Activated B cell treated with CpG ODN at 0.5 μM for 24 hours (primary cell): ENCODE results near the gene DNAJA3. TPM values are rescaled to one million over a fixed set of nuclear protein-coding genes. Genes with fewer than 3 reads are reported as not detected.

Experiments used
- ATAC-seq: fragments of 200-7000 bp; cut with Tn5 transposase; one replicate; pipeline ENCODE4 v1.10.0; 2021; ENCODE audit warnings: low read depth, mild to moderate bottlenecking, moderate library complexity
- CTCF ChIA-PET: fragments of 350-600 bp; sonication (Branson Sonifier 250); formaldehyde crosslinking; loops from one replicate; lab custom pipeline; 2021; ENCODE audit warnings: antibody characterized with exemption; lab: Charles Lee
- POLR2A ChIA-PET: fragments of 350-600 bp; sonication (Branson Sonifier 250); formaldehyde crosslinking; loops from one replicate; lab custom pipeline; 2021; ENCODE audit warnings: antibody characterized with exemption; lab: Charles Lee
- DNase-seq: peaks from one replicate; pipeline ENCODE4 v3.0.0; 2022
- H3K27ac Mint-ChIP-seq: one replicate; pipeline ENCODE4 v1.8.0; 2020; ENCODE audit warnings: mixed read lengths
- H3K27me3 Mint-ChIP-seq: one replicate; pipeline ENCODE4 v1.8.0; 2021; ENCODE audit warnings: mixed read lengths
- H3K36me3 Mint-ChIP-seq: one replicate; pipeline ENCODE4 v1.8.0; 2021; ENCODE audit warnings: low read depth, mixed read lengths
- H3K4me1 Mint-ChIP-seq: one replicate; pipeline ENCODE4 v1.8.0; 2021; ENCODE audit warnings: mixed read lengths
- H3K4me3 Mint-ChIP-seq: one replicate; pipeline ENCODE4 v1.8.0; 2020; ENCODE audit warnings: mild to moderate bottlenecking, mixed read lengths
- H3K9me3 Mint-ChIP-seq: one replicate; pipeline ENCODE4 v1.8.0; 2020; ENCODE audit warnings: mixed read lengths
- intact Hi-C: fragments of 100-400 bp; cut with micrococcal nuclease; formaldehyde crosslinking; loops from one replicate; pipeline ENCODE4 v1.15.1; 2024
- total RNA-seq: library from RNA; stranded (reverse); gene quantifications from 2 replicates; pipeline ENCODE4 v1.2.3, GENCODE V29; 2022
- TF ChIP-seq, protein P1 (sequence below): fragments of 200-600 bp; IDR thresholded peaks from one replicate; pipeline ENCODE4 v1.8.0; 2022; ENCODE audit warnings: antibody characterized with exemption, mild to moderate bottlenecking

The DNAJA3 gene
- total RNA-seq, 1 donor from 2014 or later, result 62.6 TPM

DNA sequence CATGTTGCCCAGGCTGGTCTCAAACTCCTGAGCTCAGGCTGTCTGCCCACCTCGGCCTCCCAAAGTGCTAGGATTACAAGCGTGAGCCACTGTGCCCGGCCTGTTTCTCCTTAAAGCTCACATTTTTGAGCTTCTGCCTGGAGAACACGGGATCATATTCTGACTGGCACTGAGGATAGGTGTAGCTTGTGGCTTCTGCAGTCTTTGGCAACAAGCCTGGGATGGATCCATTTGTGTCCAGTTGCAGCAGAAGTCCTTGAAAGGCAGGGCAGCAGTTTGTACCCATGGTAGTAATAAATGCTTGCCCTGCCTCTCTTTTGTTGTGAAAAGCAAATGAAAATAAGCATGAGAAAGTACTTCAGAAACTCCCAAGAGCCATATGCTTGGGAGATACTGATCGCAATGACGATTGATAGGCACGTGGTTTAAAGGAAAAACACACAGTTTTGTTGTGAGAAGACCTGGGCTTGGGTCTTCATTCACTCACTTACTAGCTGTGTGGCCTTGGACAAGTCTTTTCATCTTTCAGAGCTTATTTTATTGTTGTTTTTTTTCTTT is 6.2 kb upstream of the DNAJA3 start:
- intact Hi-C loops, result loop anchor here (5.0 kb wide), 3 partner anchors 67 to 538 kb away; partner anchors contain the start of genes NUDT16L1, PAM16 and SEC14L5
- Mint-ChIP-seq H3K4me1 (peaks cover 19% of the 10 kb centered on the region), H3K36me3 (peaks cover 8% of the 10 kb centered on the region), H3K27ac (no peak overlapping the region), H3K27me3 (no peaks in the 10 kb centered on the region), H3K9me3 (no peaks in the 10 kb centered on the region), H3K4me3 (no peak overlapping the region)
- DNase-seq, result no peak
- TF ChIP-seq, protein P1, sequence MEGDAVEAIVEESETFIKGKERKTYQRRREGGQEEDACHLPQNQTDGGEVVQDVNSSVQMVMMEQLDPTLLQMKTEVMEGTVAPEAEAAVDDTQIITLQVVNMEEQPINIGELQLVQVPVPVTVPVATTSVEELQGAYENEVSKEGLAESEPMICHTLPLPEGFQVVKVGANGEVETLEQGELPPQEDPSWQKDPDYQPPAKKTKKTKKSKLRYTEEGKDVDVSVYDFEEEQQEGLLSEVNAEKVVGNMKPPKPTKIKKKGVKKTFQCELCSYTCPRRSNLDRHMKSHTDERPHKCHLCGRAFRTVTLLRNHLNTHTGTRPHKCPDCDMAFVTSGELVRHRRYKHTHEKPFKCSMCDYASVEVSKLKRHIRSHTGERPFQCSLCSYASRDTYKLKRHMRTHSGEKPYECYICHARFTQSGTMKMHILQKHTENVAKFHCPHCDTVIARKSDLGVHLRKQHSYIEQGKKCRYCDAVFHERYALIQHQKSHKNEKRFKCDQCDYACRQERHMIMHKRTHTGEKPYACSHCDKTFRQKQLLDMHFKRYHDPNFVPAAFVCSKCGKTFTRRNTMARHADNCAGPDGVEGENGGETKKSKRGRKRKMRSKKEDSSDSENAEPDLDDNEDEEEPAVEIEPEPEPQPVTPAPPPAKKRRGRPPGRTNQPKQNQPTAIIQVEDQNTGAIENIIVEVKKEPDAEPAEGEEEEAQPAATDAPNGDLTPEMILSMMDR, result no peak
- CTCF ChIA-PET, result interaction anchor here (0.9 to 1.9 kb wide), 2 partner anchors 17 to 165 kb away, joined by 3 to 9 read pairs; no protein-coding TSS in a partner anchor
- no peak for ATAC-seq
- POLR2A ChIA-PET, result no interaction called here

DNA sequence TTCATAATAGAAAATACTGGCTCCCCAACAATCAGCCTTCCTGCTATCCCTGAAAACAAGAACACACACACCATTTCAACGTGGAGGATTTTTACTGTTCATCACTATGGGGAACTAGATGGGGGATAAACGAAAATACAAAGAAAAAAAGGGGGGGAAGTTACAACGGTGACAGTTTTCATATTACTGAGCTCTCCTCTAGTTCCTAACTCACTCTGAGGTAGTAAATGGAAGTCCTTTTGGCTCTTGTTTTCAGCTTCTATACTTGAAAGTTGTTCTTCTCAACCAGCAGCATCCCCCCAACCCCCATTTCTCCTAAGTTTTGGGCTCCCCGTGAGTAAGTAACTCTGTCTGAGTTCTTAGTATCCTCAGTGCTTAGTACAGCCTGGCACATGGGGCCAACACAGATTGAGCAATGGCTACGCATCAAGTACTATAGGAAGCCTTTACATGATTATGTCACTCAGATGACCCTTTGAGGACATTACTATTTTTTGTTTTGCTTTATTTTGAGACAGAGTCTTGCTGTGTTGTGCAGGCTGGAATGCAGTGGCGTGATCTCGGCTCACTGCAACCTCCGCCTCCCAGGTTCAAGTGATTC is 5.1 kb upstream of the DNAJA3 start:
- H3K9me3 Mint-ChIP-seq, result no peaks in the 10 kb centered on the region
- POLR2A ChIA-PET, result interaction anchor here (0.7 kb wide), 1 partner anchor 11 kb away, joined by 5 read pairs; no protein-coding TSS in a partner anchor

DNA sequence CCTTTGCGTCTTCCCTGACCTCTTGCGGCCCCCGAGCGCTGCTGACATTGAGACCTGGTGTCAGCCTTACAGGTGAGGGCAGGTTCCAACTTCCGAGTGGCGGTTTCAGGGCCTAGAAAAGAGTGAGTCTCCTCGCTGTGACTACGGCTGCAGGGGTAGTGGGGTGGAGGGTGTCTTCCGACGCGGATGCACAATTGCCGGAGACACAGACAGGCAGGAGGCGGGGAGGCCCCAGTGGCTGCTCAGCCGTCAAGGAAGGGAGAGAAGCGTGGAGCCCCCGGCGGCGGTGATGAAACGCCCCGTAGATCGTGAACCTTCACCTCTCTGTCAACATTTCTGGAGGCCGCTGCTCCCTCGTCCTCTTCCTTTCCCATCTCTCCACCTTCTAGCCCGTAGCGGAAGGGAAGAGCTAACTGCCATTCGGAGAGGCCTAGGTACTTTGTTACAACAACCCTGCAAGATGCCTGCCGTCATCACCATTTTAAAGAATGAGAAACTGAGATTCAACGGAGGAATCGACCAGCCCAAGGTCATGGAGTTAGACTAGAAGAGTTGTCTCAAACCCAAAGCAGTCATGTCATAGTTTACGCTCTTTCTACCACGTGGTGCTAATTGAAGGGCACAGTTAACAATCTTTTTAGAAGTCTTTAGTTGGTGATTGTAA is 485 bp downstream of the DNAJA3 start:
- Mint-ChIP-seq H3K27me3 (no peaks in the 10 kb centered on the region), H3K36me3 (peaks cover 29% of the 10 kb centered on the region), H3K27ac (peak overlapping the region; percentile 100), H3K4me3 (peak overlapping the region; percentile 97), H3K9me3 (no peaks in the 10 kb centered on the region), H3K4me1 (peaks cover 31% of the 10 kb centered on the region)
- DNase-seq (no peak), ATAC-seq (peak; percentile 12)
- ChIA-PET POLR2A (interaction anchor here (1.0 to 1.3 kb wide), 2 partner anchors 10 to 28 kb away, joined by 3 to 10 read pairs; partner anchors contain the start of gene CORO7), CTCF (interaction anchor here (0.9 kb wide), 1 partner anchor 33 kb away, joined by 4 read pairs; no protein-coding TSS in a partner anchor)
- intact Hi-C loops, result no loop called here
- TF ChIP-seq, protein P1, result no peak

More for the DNA sequence above, 5.1 kb upstream of the DNAJA3 start:
- ATAC-seq (no peak), DNase-seq (no peak)
- intact Hi-C loops, result no loop called here
- Mint-ChIP-seq H3K4me1 (peaks cover 15% of the 10 kb centered on the region), H3K36me3 (peaks cover 7% of the 10 kb centered on the region), H3K27me3 (no peaks in the 10 kb centered on the region), H3K4me3 (no peak overlapping the region), H3K27ac (no peak overlapping the region)
- CTCF ChIA-PET, result no interaction called here
- TF ChIP-seq, protein P1, result no peak

DNA sequence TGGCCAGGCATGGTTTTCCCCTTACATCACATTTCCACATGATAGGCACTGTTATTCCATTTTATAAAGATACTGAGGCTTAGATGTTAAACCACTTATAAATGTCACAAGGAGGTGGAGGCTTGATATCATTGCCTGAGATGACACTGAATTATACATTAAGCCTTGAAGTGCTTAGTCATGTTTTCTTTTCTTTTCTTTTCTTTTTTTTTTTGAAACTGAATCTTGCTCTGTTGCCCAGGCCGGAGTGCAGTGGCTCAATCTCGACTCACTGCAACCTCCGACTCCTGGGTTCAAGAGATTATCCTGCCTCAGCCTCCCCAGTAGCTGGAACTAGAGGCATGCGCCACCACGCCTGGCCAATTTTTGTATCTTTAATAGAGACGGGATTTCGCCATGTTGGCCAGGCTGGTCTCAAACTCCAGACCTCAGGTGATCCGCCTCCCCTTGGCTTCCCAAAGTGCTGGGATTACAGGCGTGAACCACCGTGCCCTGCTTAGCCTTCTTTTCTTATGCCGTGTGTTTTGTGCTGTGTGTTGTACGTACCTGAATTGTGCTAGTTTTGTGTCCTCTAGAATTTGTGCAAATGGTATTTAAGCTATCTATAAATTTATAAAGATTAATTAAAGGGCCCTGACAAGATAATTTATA is 1.2 kb downstream of the DNAJA3 start:
- CTCF ChIA-PET, result interaction anchor here (0.6 kb wide), 1 partner anchor 10 kb away, joined by 3 read pairs; the partner anchor contains the start of gene CORO7
- peak overlapping the region; percentile 97 for H3K4me3 Mint-ChIP-seq
- TF ChIP-seq, protein P1, result no peak
- DNase-seq (no peak), ATAC-seq (no peak)
- H3K4me1 Mint-ChIP-seq, result peaks cover 33% of the 10 kb centered on the region
- H3K27ac Mint-ChIP-seq, result peak overlapping the region; percentile 100
- intact Hi-C loops, result no loop called here
- peaks cover 35% of the 10 kb centered on the region for H3K36me3 Mint-ChIP-seq
- no peaks in the 10 kb centered on the region for H3K9me3 Mint-ChIP-seq
- POLR2A ChIA-PET, result interaction anchor here (1.0 kb wide), 1 partner anchor 27 kb away, joined by 3 read pairs; no protein-coding TSS in a partner anchor
- no peaks in the 10 kb centered on the region for H3K27me3 Mint-ChIP-seq
